Measurements from ENCODE around the gene CHRNA1. TPM values are rescaled to one million over a fixed set of nuclear protein-coding genes. Genes with fewer than 3 reads are reported as not detected.

The CHRNA1 gene
- total RNA-seq, 1 experiment from 2014 or later, result not detected

- H3K4me2 ChIP-seq (ENCODE audit: low read length), result no peak overlapping the region
- no peak overlapping the region for H3K27ac ChIP-seq (ENCODE audit: low read depth, low read length)
- no peak overlapping the region for H2AFZ ChIP-seq (ENCODE audit: low read depth, low read length, poor library complexity, severe bottlenecking)
- no TSS peak for BruUV-seq (replicated peaks)
- ChIA-PET CTCF (no interaction called here), POLR2A (no interaction called here), RAD21 (ENCODE audit: low non-redundant PET in 1 of 2, low total read pairs in 2 of 2, uncharacterized antibody in 2 of 2, unreplicated experiment in 2 of 2) (no interaction called here)
- peaks cover under 1 to 2% of the 10 kb centered on the region in 2 experiments for H3K4me1 ChIP-seq (ENCODE audit: control insufficient read depth in 1 of 2, insufficient read depth in 2 of 2, low read length in 2 of 2)
- no peaks in the 10 kb centered on the region for H4K20me1 ChIP-seq (ENCODE audit: insufficient read depth)
- H3K36me3 ChIP-seq (ENCODE audit: control insufficient read depth in 1 of 2, insufficient read depth in 2 of 2, low read length in 2 of 2), result no peaks in the 10 kb centered on the region
- H3K9ac ChIP-seq (ENCODE audit: low read length), result no peak overlapping the region
- no peak for TF ChIP-seq SRF (IDR thresholded peaks at IDR 0.05; ENCODE audit: low read depth)
- TF ChIP-seq CEBPB (IDR thresholded peaks at IDR 0.05; ENCODE audit: low read depth), result no peak
- TF ChIP-seq YY1 (IDR thresholded peaks at IDR 0.05; ENCODE audit: extremely low read depth, insufficient replicate concordance, low read depth, low read length), result no peak
- TF ChIP-seq SIN3A (IDR thresholded peaks at IDR 0.05; ENCODE audit: low read depth), result no peak
- TF ChIP-seq POLR2AphosphoS5 (IDR thresholded peaks at IDR 0.05; ENCODE audit: low read depth, low read length), result no peak
- TF ChIP-seq JUND (IDR thresholded peaks at IDR 0.05), result no peak
- no peak for TF ChIP-seq SP1 (IDR thresholded peaks at IDR 0.05; ENCODE audit: low read depth)
- TF ChIP-seq MAX (IDR thresholded peaks at IDR 0.05), result no peak
- no peak for TF ChIP-seq ELF1 (IDR thresholded peaks at IDR 0.05; ENCODE audit: borderline replicate concordance, low read depth)
- TF ChIP-seq EZH2 (IDR thresholded peaks at IDR 0.05), result no peak
- TF ChIP-seq, protein P1, sequence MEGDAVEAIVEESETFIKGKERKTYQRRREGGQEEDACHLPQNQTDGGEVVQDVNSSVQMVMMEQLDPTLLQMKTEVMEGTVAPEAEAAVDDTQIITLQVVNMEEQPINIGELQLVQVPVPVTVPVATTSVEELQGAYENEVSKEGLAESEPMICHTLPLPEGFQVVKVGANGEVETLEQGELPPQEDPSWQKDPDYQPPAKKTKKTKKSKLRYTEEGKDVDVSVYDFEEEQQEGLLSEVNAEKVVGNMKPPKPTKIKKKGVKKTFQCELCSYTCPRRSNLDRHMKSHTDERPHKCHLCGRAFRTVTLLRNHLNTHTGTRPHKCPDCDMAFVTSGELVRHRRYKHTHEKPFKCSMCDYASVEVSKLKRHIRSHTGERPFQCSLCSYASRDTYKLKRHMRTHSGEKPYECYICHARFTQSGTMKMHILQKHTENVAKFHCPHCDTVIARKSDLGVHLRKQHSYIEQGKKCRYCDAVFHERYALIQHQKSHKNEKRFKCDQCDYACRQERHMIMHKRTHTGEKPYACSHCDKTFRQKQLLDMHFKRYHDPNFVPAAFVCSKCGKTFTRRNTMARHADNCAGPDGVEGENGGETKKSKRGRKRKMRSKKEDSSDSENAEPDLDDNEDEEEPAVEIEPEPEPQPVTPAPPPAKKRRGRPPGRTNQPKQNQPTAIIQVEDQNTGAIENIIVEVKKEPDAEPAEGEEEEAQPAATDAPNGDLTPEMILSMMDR (IDR thresholded peaks at IDR 0.05 in 2 of 3, conservative IDR thresholded peaks at IDR 0.05 in 1 of 3; ENCODE audit: borderline replicate concordance in 1 of 3, insufficient read depth in 1 of 3, low read depth in 2 of 3, low read length in 2 of 3), result no peak
- no peak for TF ChIP-seq ZFX (IDR thresholded peaks at IDR 0.05)
- TF ChIP-seq, protein P2, sequence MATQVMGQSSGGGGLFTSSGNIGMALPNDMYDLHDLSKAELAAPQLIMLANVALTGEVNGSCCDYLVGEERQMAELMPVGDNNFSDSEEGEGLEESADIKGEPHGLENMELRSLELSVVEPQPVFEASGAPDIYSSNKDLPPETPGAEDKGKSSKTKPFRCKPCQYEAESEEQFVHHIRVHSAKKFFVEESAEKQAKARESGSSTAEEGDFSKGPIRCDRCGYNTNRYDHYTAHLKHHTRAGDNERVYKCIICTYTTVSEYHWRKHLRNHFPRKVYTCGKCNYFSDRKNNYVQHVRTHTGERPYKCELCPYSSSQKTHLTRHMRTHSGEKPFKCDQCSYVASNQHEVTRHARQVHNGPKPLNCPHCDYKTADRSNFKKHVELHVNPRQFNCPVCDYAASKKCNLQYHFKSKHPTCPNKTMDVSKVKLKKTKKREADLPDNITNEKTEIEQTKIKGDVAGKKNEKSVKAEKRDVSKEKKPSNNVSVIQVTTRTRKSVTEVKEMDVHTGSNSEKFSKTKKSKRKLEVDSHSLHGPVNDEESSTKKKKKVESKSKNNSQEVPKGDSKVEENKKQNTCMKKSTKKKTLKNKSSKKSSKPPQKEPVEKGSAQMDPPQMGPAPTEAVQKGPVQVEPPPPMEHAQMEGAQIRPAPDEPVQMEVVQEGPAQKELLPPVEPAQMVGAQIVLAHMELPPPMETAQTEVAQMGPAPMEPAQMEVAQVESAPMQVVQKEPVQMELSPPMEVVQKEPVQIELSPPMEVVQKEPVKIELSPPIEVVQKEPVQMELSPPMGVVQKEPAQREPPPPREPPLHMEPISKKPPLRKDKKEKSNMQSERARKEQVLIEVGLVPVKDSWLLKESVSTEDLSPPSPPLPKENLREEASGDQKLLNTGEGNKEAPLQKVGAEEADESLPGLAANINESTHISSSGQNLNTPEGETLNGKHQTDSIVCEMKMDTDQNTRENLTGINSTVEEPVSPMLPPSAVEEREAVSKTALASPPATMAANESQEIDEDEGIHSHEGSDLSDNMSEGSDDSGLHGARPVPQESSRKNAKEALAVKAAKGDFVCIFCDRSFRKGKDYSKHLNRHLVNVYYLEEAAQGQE (IDR thresholded peaks at IDR 0.05; ENCODE audit: low read depth), result no peak
- TF ChIP-seq FOSL1 (IDR thresholded peaks at IDR 0.05; ENCODE audit: low read depth), result no peak
- TF ChIP-seq, protein P3, sequence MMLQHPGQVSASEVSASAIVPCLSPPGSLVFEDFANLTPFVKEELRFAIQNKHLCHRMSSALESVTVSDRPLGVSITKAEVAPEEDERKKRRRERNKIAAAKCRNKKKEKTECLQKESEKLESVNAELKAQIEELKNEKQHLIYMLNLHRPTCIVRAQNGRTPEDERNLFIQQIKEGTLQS (IDR thresholded peaks at IDR 0.05), result no peak
- no peak for TF ChIP-seq POLR2A (IDR thresholded peaks at IDR 0.05; ENCODE audit: borderline replicate concordance, extremely low read depth, insufficient read depth, insufficient read length)
- no peak overlapping the region for H3K4me3 ChIP-seq (replicated peaks in 1 of 2; ENCODE audit: low read depth in 1 of 2, low read length in 2 of 2)
- no peaks in the 10 kb centered on the region for H3K27me3 ChIP-seq (ENCODE audit: insufficient read depth, low read length)
- DNase-seq (ENCODE audit: low read depth, low spot score) (no peak), ATAC-seq (no peak)
- H3K9me2 ChIP-seq (ENCODE audit: insufficient read depth), result no peaks in the 10 kb centered on the region
- intact Hi-C loops (cut with micrococcal nuclease), result no loop called here
- H3K9me3 ChIP-seq (ENCODE audit: control insufficient read depth in 1 of 2, insufficient read depth in 1 of 2, low read depth in 1 of 2, low read length in 2 of 2), result no peaks in the 10 kb centered on the region
- H3K79me2 ChIP-seq (ENCODE audit: insufficient read depth, low read length), result no peaks in the 10 kb centered on the region
These were observed 20.2 kb downstream of the CHRNA1 start for GRCh38 chr2:174744111-174744510.
